Activated naive CD4-positive, alpha-beta T cell treated with anti-CD3 and anti-CD28 coated beads, Interleukin-2, amount 50 U/mL, for 72 hours (primary cell): ENCODE results near the gene SFXN5. TPM values are rescaled to one million over a fixed set of nuclear protein-coding genes. Genes with fewer than 3 reads are reported as not detected.
A peak's percentile ranks its signal among the peaks of the same experiment; 100 is the strongest.

ENCODE experiments used
- ATAC-seq, 2 donors: fragments of 150-1000 bp; cut with Tn5 transposase; 2 replicates each; pipeline ENCODE4 v1.10.0; 2021; ENCODE audit warnings: mild to moderate bottlenecking in 2 of 2, moderate library complexity in 2 of 2
- DNase-seq, 2 donors: peaks; one replicate each; pipeline ENCODE4 v3.0.0; 2021 to 2022; ENCODE audit warnings: low spot score in 2 of 2
- H3K27ac Mint-ChIP-seq, 2 donors: one replicate each; pipeline ENCODE4 v1.8.0; 2022; ENCODE audit warnings: mild to moderate bottlenecking in 2 of 2, mixed read lengths in 2 of 2
- H3K36me3 Mint-ChIP-seq, 2 donors: one replicate each; pipeline ENCODE4 v1.8.0; 2022; ENCODE audit warnings: mixed read lengths in 2 of 2
- H3K9me3 Mint-ChIP-seq, 2 donors: one replicate each; pipeline ENCODE4 v1.8.0; 2022; ENCODE audit warnings: mixed read lengths in 2 of 2
- total RNA-seq, 2 donors: library from RNA; stranded (reverse); gene quantifications; one replicate each; pipeline ENCODE4 v1.2.3, GENCODE V29; 2022

The SFXN5 gene
- total RNA-seq, 2 donors from 2014 or later = 5.2 to 16.0 TPM

DNA sequence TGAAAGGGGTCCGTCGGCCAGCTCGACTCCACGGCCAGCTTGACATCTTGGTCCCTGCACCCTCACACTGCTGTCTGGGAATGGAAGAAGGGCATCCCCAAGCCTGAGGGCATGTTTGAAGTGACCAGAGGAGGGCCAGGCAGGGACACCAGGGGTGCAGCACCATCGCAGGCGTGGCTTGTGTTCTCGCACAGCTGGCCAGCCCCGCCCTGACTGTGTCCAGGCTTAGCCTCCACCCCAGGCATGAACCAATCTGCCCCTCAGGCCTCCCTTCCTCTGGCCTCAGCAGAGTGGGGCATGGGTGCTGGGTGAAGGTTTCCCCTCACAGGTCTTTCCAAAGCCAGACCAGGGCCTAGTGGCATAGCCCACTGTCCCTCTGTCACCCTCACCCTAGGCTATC is 129.2 kb downstream of the SFXN5 start:
- Mint-ChIP-seq H3K27ac (no peak overlapping the region), H3K9me3 (no peaks in the 10 kb centered on the region), H3K36me3 (no peaks in the 10 kb centered on the region)
- ATAC-seq = no peak
- DNase-seq = no peak

DNA sequence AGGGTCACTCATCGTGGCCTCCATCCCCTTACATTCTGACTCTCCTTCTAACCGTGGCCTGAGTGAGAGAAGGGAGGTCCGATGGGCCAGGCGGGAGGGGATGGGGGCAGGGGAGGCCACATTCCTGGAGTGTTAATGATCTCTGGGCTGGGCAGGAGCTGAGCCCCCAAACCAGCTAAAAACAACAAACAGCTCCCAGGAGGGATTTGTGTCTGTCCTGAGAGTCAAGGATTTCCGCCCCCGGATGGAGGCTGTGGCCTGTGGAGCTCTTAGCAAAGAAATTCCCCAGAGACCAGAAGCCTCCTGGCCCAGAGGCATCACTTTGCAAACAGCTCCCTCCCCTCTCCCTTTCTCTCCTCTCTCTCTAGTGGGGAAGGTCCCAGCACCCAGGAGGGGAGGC is 130.7 kb downstream of the SFXN5 start:
- no peaks in the 10 kb centered on the region for H3K9me3 Mint-ChIP-seq
- DNase-seq = no peak
- H3K36me3 Mint-ChIP-seq = no peaks in the 10 kb centered on the region
- no peak for ATAC-seq
- H3K27ac Mint-ChIP-seq = peak overlapping the region in 1 of 2 donors; percentile 50

DNA sequence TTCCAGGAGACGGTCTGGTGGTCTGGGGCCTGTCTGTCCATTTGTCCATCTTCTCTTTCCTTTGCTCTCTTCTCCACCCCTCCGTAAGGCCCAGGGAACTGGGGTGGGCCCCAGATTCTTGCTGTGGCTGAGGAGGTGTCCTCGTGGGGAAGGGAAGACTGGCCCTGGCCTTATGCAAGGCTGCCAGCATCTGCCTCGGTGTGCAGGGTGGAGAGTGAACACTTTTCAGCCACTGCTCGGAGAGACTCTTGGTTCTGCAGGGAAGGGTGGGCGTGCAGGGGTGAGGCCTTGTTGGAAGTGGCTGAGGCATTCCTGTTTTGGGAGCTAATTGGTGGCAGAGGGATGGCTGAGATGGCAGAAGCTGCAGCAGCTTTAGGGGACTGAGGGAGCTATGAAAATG is 131.2 kb downstream of the SFXN5 start:
- DNase-seq = no peak
- no peak for ATAC-seq
- no peaks in the 10 kb centered on the region for H3K9me3 Mint-ChIP-seq
- no peaks in the 10 kb centered on the region for H3K36me3 Mint-ChIP-seq
- peak overlapping the region in 1 of 2 donors; percentile 50 for H3K27ac Mint-ChIP-seq

DNA sequence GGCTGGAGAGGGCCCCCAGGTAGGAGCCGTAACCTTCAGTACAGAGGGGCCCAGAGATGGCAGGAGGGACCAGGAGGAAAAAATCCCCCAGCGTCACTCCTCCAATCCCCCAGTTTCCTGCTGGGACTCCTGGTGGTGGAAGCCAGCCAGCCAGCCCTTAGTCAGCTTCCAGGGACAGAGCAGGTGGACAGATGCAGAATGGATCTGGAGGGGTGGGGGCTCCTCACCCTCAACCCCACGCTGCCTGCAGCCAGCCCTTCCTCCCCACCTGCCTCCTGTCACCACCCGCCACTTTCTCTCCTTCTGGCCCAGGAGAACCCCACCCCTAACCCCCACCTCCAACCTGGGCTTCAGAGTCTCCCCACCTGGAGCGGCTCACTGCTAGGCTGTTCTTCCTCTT is 133.1 kb downstream of the SFXN5 start:
- Mint-ChIP-seq H3K36me3 (no peaks in the 10 kb centered on the region), H3K27ac (no peak overlapping the region)
- no peak for DNase-seq

DNA sequence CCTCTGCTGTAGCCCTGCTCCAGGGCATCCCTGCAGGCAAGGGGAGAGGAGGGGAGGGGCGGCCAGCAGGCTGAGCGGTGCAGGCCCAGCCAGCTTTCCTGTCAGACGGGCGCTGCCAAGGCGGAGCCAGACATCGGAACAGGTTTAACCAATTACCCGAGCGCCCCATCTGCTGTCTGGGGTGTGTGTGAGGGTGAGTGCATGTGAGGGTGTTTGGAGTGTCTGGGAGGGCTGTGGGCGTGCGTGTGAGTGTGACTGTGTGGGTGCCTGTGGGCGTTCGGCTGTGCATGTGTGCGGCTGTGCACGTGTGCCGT is 134.2 kb downstream of the SFXN5 start:
- Mint-ChIP-seq H3K36me3 (no peaks in the 10 kb centered on the region), H3K9me3 (no peaks in the 10 kb centered on the region), H3K27ac (peak overlapping the region in 1 of 2 donors; percentile 24)
- no peak for ATAC-seq
- no peak for DNase-seq

More for the DNA sequence above, 133.1 kb downstream of the SFXN5 start:
- ATAC-seq = no peak
- no peaks in the 10 kb centered on the region for H3K9me3 Mint-ChIP-seq

- no peak for DNase-seq
- Mint-ChIP-seq H3K27ac (peak overlapping the region in 1 of 2 donors; percentile 24), H3K36me3 (no peaks in the 10 kb centered on the region), H3K9me3 (no peaks in the 10 kb centered on the region)
- ATAC-seq = no peak
Observed at GRCh38 chr2:72936660-72937355, 134.7 kb downstream of the SFXN5 start.

DNA sequence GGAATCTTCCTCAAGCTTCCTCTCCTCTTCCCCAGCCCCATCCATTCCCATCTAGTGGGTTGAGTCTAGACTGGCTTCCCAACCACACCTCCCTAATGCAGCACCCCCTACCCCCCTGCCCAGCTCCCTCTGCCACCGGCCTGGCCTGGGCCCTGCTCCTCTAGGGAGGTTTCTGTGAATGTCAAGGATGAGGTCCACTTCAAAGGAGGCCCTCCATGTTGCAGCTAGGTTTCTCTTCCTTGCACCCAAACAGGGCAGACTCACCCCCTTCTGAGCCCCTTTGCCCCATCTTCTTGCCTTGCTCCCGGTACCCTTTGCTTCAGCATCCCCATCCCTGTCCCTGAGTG is 135.9 kb downstream of the SFXN5 start:
- Mint-ChIP-seq H3K9me3 (no peaks in the 10 kb centered on the region), H3K36me3 (no peaks in the 10 kb centered on the region), H3K27ac (no peak overlapping the region)
- no peak for ATAC-seq
- no peak for DNase-seq

GRCh38 chr2:72934683-72935610 is 136.6 kb downstream of the SFXN5 start:
- no peak overlapping the region for H3K27ac Mint-ChIP-seq
- no peaks in the 10 kb centered on the region for H3K9me3 Mint-ChIP-seq
- ATAC-seq (peak in 1 of 2 donors; percentile 51), DNase-seq (no peak)
- H3K36me3 Mint-ChIP-seq = no peaks in the 10 kb centered on the region

DNA sequence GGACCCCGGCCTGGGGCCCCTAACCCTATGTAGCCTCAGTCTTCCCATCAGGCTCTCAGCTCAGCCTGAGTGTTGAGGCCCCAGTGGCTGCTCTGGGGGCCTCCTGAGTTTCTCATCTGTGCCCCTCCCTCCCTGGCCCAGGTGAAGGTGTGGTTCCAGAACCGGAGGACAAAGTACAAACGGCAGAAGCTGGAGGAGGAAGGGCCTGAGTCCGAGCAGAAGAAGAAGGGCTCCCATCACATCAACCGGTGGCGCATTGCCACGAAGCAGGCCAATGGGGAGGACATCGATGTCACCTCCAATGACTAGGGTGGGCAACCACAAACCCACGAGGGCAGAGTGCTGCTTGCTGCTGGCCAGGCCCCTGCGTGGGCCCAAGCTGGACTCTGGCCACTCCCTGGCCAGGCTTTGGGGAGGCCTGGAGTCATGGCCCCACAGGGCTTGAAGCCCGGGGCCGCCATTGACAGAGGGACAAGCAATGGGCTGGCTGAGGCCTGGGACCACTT is 137.8 kb downstream of the SFXN5 start:
- no peak for ATAC-seq
- no peaks in the 10 kb centered on the region for H3K9me3 Mint-ChIP-seq
- H3K36me3 Mint-ChIP-seq = no peaks in the 10 kb centered on the region
- no peak for DNase-seq
- peak overlapping the region in 1 of 2 donors; percentile 5 for H3K27ac Mint-ChIP-seq

DNA sequence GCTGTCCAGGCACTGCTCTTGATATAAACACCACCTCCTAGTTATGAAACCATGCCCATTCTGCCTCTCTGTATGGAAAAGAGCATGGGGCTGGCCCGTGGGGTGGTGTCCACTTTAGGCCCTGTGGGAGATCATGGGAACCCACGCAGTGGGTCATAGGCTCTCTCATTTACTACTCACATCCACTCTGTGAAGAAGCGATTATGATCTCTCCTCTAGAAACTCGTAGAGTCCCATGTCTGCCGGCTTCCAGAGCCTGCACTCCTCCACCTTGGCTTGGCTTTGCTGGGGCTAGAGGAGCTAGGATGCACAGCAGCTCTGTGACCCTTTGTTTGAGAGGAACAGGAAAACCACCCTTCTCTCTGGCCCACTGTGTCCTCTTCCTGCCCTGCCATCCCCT is 138.3 kb downstream of the SFXN5 start:
- Mint-ChIP-seq H3K9me3 (no peaks in the 10 kb centered on the region), H3K27ac (no peak overlapping the region), H3K36me3 (no peaks in the 10 kb centered on the region)
- no peak for ATAC-seq
- no peak for DNase-seq

DNA sequence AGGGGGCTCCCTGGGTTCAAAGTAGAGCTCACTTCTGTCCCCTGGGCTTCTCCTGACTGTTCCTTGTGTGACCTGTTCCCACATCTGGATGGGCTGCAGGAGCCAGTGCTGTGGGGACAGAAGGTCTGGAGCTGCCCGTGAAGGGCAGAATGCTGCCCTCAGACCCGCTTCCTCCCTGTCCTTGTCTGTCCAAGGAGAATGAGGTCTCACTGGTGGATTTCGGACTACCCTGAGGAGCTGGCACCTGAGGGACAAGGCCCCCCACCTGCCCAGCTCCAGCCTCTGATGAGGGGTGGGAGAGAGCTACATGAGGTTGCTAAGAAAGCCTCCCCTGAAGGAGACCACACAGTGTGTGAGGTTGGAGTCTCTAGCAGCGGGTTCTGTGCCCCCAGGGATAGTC is 138.7 kb downstream of the SFXN5 start:
- Mint-ChIP-seq H3K9me3 (no peaks in the 10 kb centered on the region), H3K27ac (no peak overlapping the region), H3K36me3 (no peaks in the 10 kb centered on the region)
- DNase-seq = no peak
- ATAC-seq = no peak

- H3K27ac Mint-ChIP-seq = no peak overlapping the region
- peak in 1 of 2 donors; percentile 44 for DNase-seq
- ATAC-seq = peak; percentile 7 to 12
Observed at GRCh38 chr2:72932045-72932740, 139.3 kb downstream of the SFXN5 start.

DNA sequence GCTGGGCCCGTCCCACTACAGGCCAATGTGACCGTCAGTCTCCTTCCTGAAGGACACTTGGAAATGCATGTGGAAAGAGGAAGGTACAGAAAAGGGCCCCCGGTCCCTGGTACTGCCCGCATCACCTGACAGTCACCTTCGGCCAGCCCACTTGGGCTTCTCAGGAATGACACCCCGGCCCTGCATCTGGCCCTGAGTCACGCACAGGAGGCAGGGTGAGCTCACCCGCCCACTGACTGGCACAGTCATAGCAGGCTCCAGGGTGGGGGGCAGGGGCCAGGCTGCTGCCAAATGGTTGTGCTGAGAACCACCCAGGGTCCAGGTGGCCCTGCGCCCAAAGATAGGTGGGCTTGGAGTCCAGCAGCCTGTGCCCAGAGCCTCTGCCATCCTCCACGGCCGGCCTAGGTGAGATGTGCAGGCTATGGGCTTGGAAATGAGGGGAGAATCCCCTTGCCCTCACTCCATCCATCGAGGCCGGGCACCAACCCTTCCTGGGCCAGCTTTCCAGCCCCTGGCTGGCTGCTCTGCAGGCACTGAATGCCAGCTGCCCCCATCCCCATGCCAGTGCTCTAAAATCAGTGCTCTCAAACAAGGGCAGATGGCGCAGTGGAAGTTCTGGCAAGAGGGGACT is 140.1 kb downstream of the SFXN5 start:
- no peaks in the 10 kb centered on the region for H3K36me3 Mint-ChIP-seq
- DNase-seq = peak in 1 of 2 donors; percentile 45
- no peak overlapping the region for H3K27ac Mint-ChIP-seq
- ATAC-seq = peak; percentile 67 to 76
- no peaks in the 10 kb centered on the region for H3K9me3 Mint-ChIP-seq

More at GRCh38 chr2:72932045-72932740, 139.3 kb downstream of the SFXN5 start:
- Mint-ChIP-seq H3K9me3 (no peaks in the 10 kb centered on the region), H3K36me3 (no peaks in the 10 kb centered on the region)

DNA sequence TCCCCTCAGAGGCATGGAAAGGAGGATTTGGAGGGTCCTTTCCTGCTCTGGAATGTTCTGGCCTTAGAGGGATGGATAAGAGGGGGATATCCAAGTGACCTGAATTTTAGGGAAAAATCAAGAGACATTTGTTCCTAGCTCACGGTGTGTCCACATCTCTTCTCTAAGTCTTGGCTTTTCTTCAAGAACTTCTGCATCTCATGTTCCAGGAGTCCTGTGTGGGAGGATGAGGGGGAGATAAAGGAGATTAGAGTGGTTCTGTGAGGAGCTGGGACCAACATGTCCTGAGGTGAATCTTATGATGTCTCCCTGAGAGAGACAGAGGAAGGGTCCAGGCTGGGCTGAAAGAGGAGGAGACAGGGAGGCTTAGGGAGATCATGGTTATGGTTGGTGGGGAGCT is 142.5 kb downstream of the SFXN5 start:
- ATAC-seq (no peak), DNase-seq (no peak)
- Mint-ChIP-seq H3K27ac (no peak overlapping the region), H3K9me3 (no peaks in the 10 kb centered on the region), H3K36me3 (no peaks in the 10 kb centered on the region)

- DNase-seq (no peak), ATAC-seq (no peak)
- no peaks in the 10 kb centered on the region for H3K36me3 Mint-ChIP-seq
- H3K9me3 Mint-ChIP-seq = no peaks in the 10 kb centered on the region
- H3K27ac Mint-ChIP-seq = no peak overlapping the region
Observed at GRCh38 chr2:72927619-72928550, 143.6 kb downstream of the SFXN5 start.
